ENCODE data around the gene OR4X1. TPM values are rescaled to one million over a fixed set of nuclear protein-coding genes. Genes with fewer than 3 reads are reported as not detected.

The OR4X1 gene
- total RNA-seq, 2 experiments from 2014 or later: not detected

Other genes starting within 250 kb of the OR4X1 start
- not detected in 2 replicates for gene OR4B1, start 47.1 kb upstream of the OR4X1 start, total RNA-seq (2014; rRNA removed; shearing (Covaris generic))
- gene OR4B1, start 47.1 kb upstream of the OR4X1 start, total RNA-seq (2022): not detected in 2 replicates
- gene OR4X2, start 18.8 kb upstream of the OR4X1 start, total RNA-seq (2014; rRNA removed; shearing (Covaris generic)): not detected in 2 replicates
- not detected in 2 replicates for gene OR4X2, start 18.8 kb upstream of the OR4X1 start, total RNA-seq (2022)
- not detected in 2 replicates for gene OR4S1, start 42.4 kb downstream of the OR4X1 start, total RNA-seq (2014; rRNA removed; shearing (Covaris generic))
- not detected in 2 replicates for gene OR4S1, start 42.4 kb downstream of the OR4X1 start, total RNA-seq (2022)
- not detected in 2 replicates for gene OR4C3, start 61.1 kb downstream of the OR4X1 start, total RNA-seq (2014; rRNA removed; shearing (Covaris generic))
- gene OR4C3, start 61.1 kb downstream of the OR4X1 start, total RNA-seq (2022): not detected in 2 replicates
- not detected in 2 replicates for gene OR4C5, start 102.6 kb downstream of the OR4X1 start, total RNA-seq (2014; rRNA removed; shearing (Covaris generic))
- gene OR4C5, start 102.6 kb downstream of the OR4X1 start, total RNA-seq (2022): not detected in 2 replicates
- gene OR4A47, start 224.9 kb downstream of the OR4X1 start, total RNA-seq (2014; rRNA removed; shearing (Covaris generic)): not detected in 2 replicates
- gene OR4A47, start 224.9 kb downstream of the OR4X1 start, total RNA-seq (2022): not detected in 2 replicates